Limb (tissue), 2 donors: ENCODE results near the gene SYT14.
A peak's percentile ranks its signal among the peaks of the same experiment; 100 is the strongest.
"Not testable (repeated sequence)": the region's sequence is repeated elsewhere in the genome, so short reads cannot be mapped to it uniquely, and the experiment has no call there.

ENCODE experiments used
- DNase-seq, 2 donors: peaks; one replicate each; pipeline ENCODE4 v3.0.0-alpha.2; 2016; ENCODE audit errors: extremely low spot score in 2 of 2

SYT14 gene

GRCh38 chr1:210024996-210025395 lies 87.0 kb downstream of the SYT14 start:
- no peak for DNase-seq

- no peak for DNase-seq
Measured at GRCh38 chr1:210025870-210026269, 87.9 kb downstream of the SYT14 start.

GRCh38 chr1:210027994-210028393 lies 90.0 kb downstream of the SYT14 start:
- no peak for DNase-seq

- DNase-seq, result no peak
Measured at GRCh38 chr1:210031473-210031872, 93.5 kb downstream of the SYT14 start.

GRCh38 chr1:210043058-210043457 lies 105.0 kb downstream of the SYT14 start:
- DNase-seq, result no peak

GRCh38 chr1:210049616-210050015 lies 111.6 kb downstream of the SYT14 start:
- DNase-seq, result no peak

GRCh38 chr1:210050491-210050890 lies 112.5 kb downstream of the SYT14 start:
- not testable (repeated sequence) for DNase-seq

- no peak for DNase-seq
Measured at GRCh38 chr1:210053126-210053525, 115.1 kb downstream of the SYT14 start.

GRCh38 chr1:210057593-210057992 lies 119.6 kb downstream of the SYT14 start:
- DNase-seq, result no peak

GRCh38 chr1:210061992-210062391 lies 124.0 kb downstream of the SYT14 start:
- no peak for DNase-seq

- no peak for DNase-seq
Measured at GRCh38 chr1:210070531-210070930, 132.5 kb downstream of the SYT14 start.

GRCh38 chr1:210072129-210072528 lies 134.1 kb downstream of the SYT14 start:
- DNase-seq, result peak in 1 of 2 donors; percentile 53

- peak in 1 of 2 donors; percentile 15 for DNase-seq
Measured at GRCh38 chr1:210072896-210073504, 135.0 kb downstream of the SYT14 start.

GRCh38 chr1:210074904-210075303 lies 136.9 kb downstream of the SYT14 start:
- no peak for DNase-seq

GRCh38 chr1:210076620-210077019 lies 138.6 kb downstream of the SYT14 start:
- no peak for DNase-seq

- no peak for DNase-seq
Measured at GRCh38 chr1:210081494-210081893, 143.5 kb downstream of the SYT14 start.

GRCh38 chr1:210085359-210085758 lies 147.3 kb downstream of the SYT14 start:
- DNase-seq, result no peak

- DNase-seq, result no peak
Measured at GRCh38 chr1:210087058-210087457, 149.0 kb downstream of the SYT14 start.

GRCh38 chr1:210089855-210090254 lies 151.8 kb downstream of the SYT14 start:
- DNase-seq, result no peak

- DNase-seq, result no peak
Measured at GRCh38 chr1:210092366-210092765, 154.3 kb downstream of the SYT14 start.

- DNase-seq, result no peak
Measured at GRCh38 chr1:210093461-210093860, 155.4 kb downstream of the SYT14 start.

GRCh38 chr1:210098356-210098755 lies 160.3 kb downstream of the SYT14 start:
- no peak for DNase-seq

- DNase-seq, result no peak
Measured at GRCh38 chr1:210099921-210100320, 161.9 kb downstream of the SYT14 start.

GRCh38 chr1:210104103-210104502 lies 166.1 kb downstream of the SYT14 start:
- no peak for DNase-seq
